Panc1 (cell line): ENCODE results near the gene PDXDC1. TPM values are rescaled to one million over a fixed set of nuclear protein-coding genes. Genes with fewer than 3 reads are reported as not detected.
"Not testable (repeated sequence)": the region's sequence is repeated elsewhere in the genome, so short reads cannot be mapped to it uniquely, and the experiment has no call there.

Experiments used
- ATAC-seq: fragments of 200-7000 bp; cut with Tn5 transposase; 2 replicates; pipeline ENCODE4 v1.9.1; 2020; ENCODE audit warnings: mild to moderate bottlenecking, moderate library complexity
- BruUV-seq: library from RNA; stranded (reverse); fragments of 400-500 nt; replicated peaks from 2 replicates; lab custom pipeline; 2021; lab: Mats Ljungman, UMichigan
- CTCF ChIA-PET: fragments of 300-600 bp; sonication (Branson Sonifier 250); formaldehyde crosslinking; loops from one replicate; lab custom pipeline; 2022; ENCODE audit warnings: antibody characterized with exemption; lab: Charles Lee
- POLR2A ChIA-PET: fragments of 300-600 bp; sonication (Branson Sonifier 250); formaldehyde crosslinking; loops from one replicate; lab custom pipeline; 2022; ENCODE audit warnings: antibody characterized with exemption; lab: Charles Lee
- DNase-seq: peaks from one replicate; pipeline ENCODE4 v3.0.0-alpha.2; 2010; ENCODE audit warnings: low read depth, low spot score
- H3K27ac ChIP-seq: 2 replicates; pipeline ENCODE4 v1.5.1; 2011; ENCODE audit warnings: mild to moderate bottlenecking, low read length, inconsistent platforms
- H3K27me3 ChIP-seq: fragments of 200-500 bp; sonication (Bioruptor generic); 2 replicates; pipeline ENCODE4 v1.6.0; 2014; ENCODE audit warnings: low read length, inconsistent platforms; ENCODE audit not compliant: control insufficient read depth, insufficient read depth
- H3K36me3 ChIP-seq: fragments of 200-500 bp; sonication (Bioruptor generic); 2 replicates; pipeline ENCODE4 v1.5.1; 2014; ENCODE audit warnings: inconsistent platforms, mild to moderate bottlenecking, low read length, moderate library complexity; ENCODE audit not compliant: control insufficient read depth, insufficient read depth
- H3K4me1 ChIP-seq: 2 replicates; pipeline ENCODE4 v1.5.1; 2011; ENCODE audit warnings: inconsistent platforms, mild to moderate bottlenecking, low read length, moderate library complexity; ENCODE audit not compliant: control insufficient read depth, insufficient read depth
- H3K4me3 ChIP-seq, 2 experiments: 2 replicates each; pipeline ENCODE4 v1.5.1; 2011 to 2012; ENCODE audit warnings: low read depth in 2 of 2, low read length in 2 of 2, mild to moderate bottlenecking in 2 of 2, inconsistent platforms in 1 of 2, moderate library complexity in 1 of 2
- H3K9me3 ChIP-seq: fragments of 200-500 bp; sonication (Bioruptor generic); 2 replicates; pipeline ENCODE4 v1.5.1; 2014; ENCODE audit warnings: low read depth, mild to moderate bottlenecking, inconsistent platforms, low read length, moderate library complexity; ENCODE audit not compliant: control insufficient read depth, insufficient read depth
- CTCF ChIP-seq: fragments of 450-650 bp; IDR thresholded peaks from 2 replicates; pipeline ENCODE4 v1.5.1; 2017; ENCODE audit warnings: mild to moderate bottlenecking
- REST ChIP-seq, 2 experiments: IDR thresholded peaks; 2 replicates each; pipeline ENCODE4 v1.6.1; 2011 to 2012; ENCODE audit warnings: low read depth in 2 of 2, control low read depth in 1 of 2, low read length in 1 of 2, mild to moderate bottlenecking in 1 of 2, moderate library complexity in 1 of 2; ENCODE audit not compliant: insufficient read depth in 1 of 2
- SIN3A ChIP-seq: IDR thresholded peaks from 2 replicates; pipeline ENCODE4 v1.6.1; 2012; ENCODE audit warnings: low read depth, mild to moderate bottlenecking, low read length, moderate library complexity, borderline replicate concordance; ENCODE audit not compliant: insufficient read depth
- in situ Hi-C: cut with HindIII; loops from 2 replicates; pipeline ENCODE4 v1.10.0; 2016; ENCODE audit warnings: low sequenced_read_pairs, low pct_unique_long_range_greater_than_20kb
- intact Hi-C: fragments of 100-400 bp; cut with micrococcal nuclease; formaldehyde crosslinking; loops from one replicate; pipeline ENCODE4 v1.10.0; 2022; ENCODE audit not compliant: unreplicated experiment
- total RNA-seq: library from RNA; stranded (reverse); gene quantifications from one replicate; pipeline ENCODE4 v1.2.1, GENCODE V29; 2021; ENCODE audit not compliant: unreplicated experiment

PDXDC1 gene
- total RNA-seq, 1 experiment from 2014 or later, result 103 TPM

DNA sequence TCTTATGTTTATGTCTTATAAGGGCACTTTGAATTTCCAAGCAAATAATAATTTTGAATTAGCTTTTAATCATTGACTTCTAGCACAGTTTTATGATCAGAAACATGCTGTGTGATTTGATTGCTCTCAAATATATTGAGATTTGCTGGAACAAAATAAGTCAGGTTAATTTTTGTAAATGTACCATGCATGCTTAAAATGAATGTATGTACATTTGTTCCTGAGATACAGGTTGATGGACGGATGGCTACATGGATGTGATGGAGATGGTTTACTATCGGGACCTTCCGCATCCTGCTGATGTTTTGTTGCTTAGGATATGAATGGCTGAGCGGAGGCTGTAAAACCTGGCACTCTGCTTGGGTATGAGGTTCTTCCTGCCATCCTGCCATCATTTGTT, 37.7 kb upstream of the PDXDC1 start, which contains the start of gene NPIPA1:
TSS of gene NPIPA1 (plus strand) at position 301 of the 400 bp plus-strand sequence. CDS start at position 301, 0 bp downstream.
- CTCF ChIA-PET, ATAC-seq, intact Hi-C loops, POLR2A ChIA-PET, DNase-seq, H3K36me3 ChIP-seq, H3K4me3 ChIP-seq, H3K27ac ChIP-seq, H3K27me3 ChIP-seq, H3K9me3 ChIP-seq, BruUV-seq, H3K4me1 ChIP-seq, in situ Hi-C loops: not testable (repeated sequence)

GRCh38 chr16:14937994-14938393, 36.8 kb upstream of the PDXDC1 start:
- ATAC-seq, H3K27me3 ChIP-seq, H3K27ac ChIP-seq, H3K4me3 ChIP-seq, DNase-seq, in situ Hi-C loops, H3K4me1 ChIP-seq, H3K9me3 ChIP-seq, BruUV-seq, H3K36me3 ChIP-seq, POLR2A ChIA-PET, intact Hi-C loops, CTCF ChIA-PET: not testable (repeated sequence)

DNA sequence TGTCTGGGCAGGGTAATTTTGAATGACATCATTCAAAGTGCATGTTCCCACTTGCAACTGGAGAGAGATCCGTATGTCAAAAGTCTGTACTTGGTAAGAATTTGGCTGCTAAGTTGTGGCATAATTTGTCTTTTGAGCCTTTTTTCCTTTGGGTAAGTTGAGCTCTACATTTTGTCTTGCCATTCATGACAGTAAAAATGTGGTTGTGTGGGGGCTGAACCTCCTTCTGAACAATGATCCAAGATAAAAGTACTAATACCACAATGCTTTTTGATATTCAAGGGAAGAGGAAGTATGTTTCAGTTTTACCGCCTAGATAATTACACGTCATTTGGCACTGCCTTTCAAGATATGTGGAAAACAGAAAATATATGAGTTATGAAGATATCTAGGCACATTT, 32.1 kb upstream of the PDXDC1 start:
- DNase-seq, CTCF ChIA-PET, intact Hi-C loops, H3K27me3 ChIP-seq, ATAC-seq, POLR2A ChIA-PET, H3K4me3 ChIP-seq, H3K4me1 ChIP-seq, H3K36me3 ChIP-seq, H3K27ac ChIP-seq, H3K9me3 ChIP-seq, in situ Hi-C loops: not testable (repeated sequence)
- TSS peak; percentile 69 for BruUV-seq

DNA sequence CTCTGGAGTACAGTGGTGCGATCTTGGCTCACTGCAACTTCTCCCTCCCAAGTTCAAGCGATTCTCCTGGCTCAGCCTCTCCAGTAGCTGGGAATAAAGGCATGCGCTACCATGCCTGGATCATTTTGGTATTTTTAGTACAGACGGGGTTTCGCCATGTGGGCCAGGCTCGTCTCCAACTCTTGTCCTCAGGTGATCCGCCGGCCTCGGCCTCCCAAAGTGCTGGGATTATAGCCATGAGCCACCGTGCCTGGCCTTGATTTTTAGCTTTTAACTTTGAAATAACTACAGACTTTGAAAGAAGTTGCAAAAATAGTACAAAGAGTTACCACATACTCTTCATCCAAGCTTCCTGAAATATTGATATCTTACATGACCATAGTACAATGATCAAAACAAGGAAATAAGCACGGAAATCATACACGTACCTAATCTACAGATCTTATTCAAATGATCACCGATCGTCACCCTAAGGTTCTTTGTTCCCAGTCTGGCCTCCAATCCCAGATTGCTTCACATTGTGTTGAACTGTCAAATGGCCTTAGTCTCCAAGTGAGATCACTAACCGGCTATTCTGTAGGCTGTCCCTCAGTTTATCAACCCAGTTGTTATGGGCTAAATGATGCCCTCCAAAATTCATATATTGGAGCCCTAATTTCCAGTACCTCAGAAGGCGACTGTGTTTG, 19.1 kb upstream of the PDXDC1 start:
- H3K27ac ChIP-seq, result no peak overlapping the region
- no peaks in the 10 kb centered on the region for H3K27me3 ChIP-seq
- intact Hi-C loops, result no loop called here
- no peak overlapping the region for H3K4me3 ChIP-seq
- no peaks in the 10 kb centered on the region for H3K9me3 ChIP-seq
- in situ Hi-C loops, result no loop called here
- ATAC-seq (no peak), DNase-seq (no peak)
- TF ChIP-seq REST (IDR thresholded peaks at IDR 0.05; ENCODE audit: insufficient read depth in 1 of 2, low read depth in 2 of 2, low read length in 1 of 2), result no peak
- no peak for TF ChIP-seq CTCF
- TF ChIP-seq SIN3A, result no peak
- no TSS peak for BruUV-seq
- no peaks in the 10 kb centered on the region for H3K36me3 ChIP-seq
- ChIA-PET POLR2A (interaction anchor here (0.6 kb wide), 2 partner anchors 46 to 93 kb away, joined by 3 to 7 read pairs; no protein-coding TSS in a partner anchor), CTCF (no interaction called here)
- H3K4me1 ChIP-seq, result no peaks in the 10 kb centered on the region
